GM12892 (cell line): ENCODE results near the gene DPH7.
"Not testable (repeated sequence)": the region's sequence is repeated elsewhere in the genome, so short reads cannot be mapped to it uniquely, and the experiment has no call there.

Source experiments
- POLR2A ChIP-seq: IDR thresholded peaks from 2 replicates; pipeline ENCODE4 v1.6.1; 2011; ENCODE audit warnings: low read depth, low read length, control low read depth
- POLR2AphosphoS5 ChIP-seq: IDR thresholded peaks from 2 replicates; pipeline ENCODE4 v1.6.1; 2011; ENCODE audit warnings: low read depth, low read length, control low read depth

DNA sequence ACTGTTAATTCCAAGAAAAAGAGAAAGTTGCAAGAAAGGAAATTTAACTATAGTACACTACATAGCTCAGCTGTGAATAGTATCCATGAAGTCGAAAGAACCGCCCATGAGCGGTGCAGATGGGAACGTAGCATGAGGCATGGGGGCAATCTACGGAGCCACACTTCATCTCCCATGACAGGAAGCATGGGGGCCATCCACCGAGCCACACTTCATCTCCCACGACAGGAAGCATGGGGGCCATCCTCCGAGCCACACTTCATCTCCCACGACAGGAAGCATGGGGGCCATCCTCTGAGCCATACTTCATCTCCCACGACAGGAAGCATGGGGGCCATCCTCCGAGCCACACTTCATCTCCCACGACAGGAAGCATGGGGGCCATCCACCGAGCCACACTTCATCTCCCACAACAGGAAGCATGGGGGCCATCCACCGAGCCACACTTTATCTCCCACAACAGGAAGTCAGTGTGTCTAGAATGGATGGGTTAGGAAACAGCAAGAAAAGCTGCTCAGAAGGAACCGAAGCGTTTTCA lies 42.1 kb downstream of the DPH7 start:
- TF ChIP-seq POLR2A, POLR2AphosphoS5: not testable (repeated sequence)
